NCI-H748 treated with DMSO at 0.1 percent for 48 hours (cell line): Measurements from ENCODE around the gene WDR27.
"Not testable (repeated sequence)": the region's sequence is repeated elsewhere in the genome, so short reads cannot be mapped to it uniquely, and the experiment has no call there.

Experiments used
- DNase-seq: peaks from one replicate; lab custom pipeline; 2025; lab: John Stamatoyannopoulos, UW

Gene WDR27

DNA sequence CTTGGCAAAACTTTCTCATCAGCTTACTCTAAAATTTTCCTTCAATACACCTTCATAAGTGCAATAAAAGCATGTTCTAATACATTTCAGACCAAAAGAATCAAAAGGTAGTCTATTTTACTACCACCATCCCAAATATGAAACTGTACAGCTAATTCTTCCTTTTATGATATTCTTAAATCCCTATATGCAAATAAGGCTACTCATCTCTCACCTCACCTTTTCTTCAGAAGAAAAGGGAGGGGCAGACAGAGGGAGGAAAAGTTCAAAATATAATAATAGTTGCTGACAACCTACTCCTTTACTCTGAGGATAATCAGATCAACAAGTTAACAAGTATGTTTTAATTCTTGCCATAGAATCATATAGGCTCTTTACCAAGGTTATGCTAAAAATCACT lies 7.5 kb upstream of the WDR27 start:
- DNase-seq: no peak

- no peak for DNase-seq
Observed at GRCh38 chr6:169707772-169708171, 5.9 kb upstream of the WDR27 start.

- no peak for DNase-seq
Observed at GRCh38 chr6:169702840-169703246, 1.0 kb upstream of the WDR27 start.

DNA sequence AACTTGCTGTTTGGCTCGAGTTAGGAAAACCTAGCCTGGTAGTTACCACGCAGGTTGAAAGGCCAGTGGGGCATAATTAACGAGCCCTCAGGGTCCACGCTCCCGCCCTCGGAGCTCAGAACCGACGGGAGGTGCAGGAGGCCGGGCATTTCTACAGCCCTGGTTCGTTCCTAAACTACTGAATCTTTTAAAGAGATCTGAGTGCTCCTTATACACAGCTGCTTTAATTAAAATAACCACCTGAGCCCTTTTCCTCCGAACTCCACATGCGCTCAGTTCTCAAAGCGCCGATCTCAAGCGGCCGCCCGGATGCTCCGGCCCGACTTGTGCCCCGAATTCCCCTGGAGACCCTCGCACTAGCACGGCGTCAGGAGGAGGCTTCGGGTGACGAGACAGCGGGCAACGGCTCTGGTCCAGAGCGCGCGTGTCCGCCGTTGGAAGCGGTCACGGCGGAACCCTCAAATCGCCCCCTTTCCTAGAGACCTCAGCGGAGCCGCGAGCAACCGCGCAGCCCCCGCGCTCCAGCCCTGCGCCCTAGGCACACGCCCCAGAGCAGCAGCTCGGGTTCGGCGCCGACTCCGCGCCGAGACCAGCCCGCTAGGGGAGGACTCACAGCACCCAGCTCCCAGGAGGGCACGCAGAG lies 397 bp downstream of the WDR27 start:
- no peak for DNase-seq

- no peak for DNase-seq
Observed at GRCh38 chr6:169700296-169700695, 1.5 kb downstream of the WDR27 start.

- DNase-seq: not testable (repeated sequence)
Observed at GRCh38 chr6:169697115-169697514, 4.7 kb downstream of the WDR27 start.

DNA sequence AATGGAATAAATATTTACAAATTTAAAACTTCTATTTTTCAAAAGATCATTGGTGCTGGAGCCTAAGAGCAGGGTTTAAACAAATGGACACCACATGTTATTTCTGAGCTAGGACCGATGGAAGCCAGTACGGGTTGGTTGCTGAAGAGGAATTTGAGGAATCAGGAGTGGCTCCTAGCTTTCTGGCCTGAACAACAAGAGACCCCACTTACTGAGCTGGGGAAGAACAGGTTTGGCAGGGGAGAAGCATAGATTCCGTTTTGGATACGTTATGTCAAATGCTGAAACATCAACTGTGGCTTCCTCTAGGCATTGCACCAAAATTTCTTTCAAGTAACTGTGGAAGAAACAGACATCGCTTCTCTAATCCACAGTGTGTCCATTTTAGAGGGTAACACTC lies 6.7 kb downstream of the WDR27 start:
- DNase-seq: no peak

GRCh38 chr6:169692516-169692915 lies 9.3 kb downstream of the WDR27 start:
- DNase-seq: no peak

DNA sequence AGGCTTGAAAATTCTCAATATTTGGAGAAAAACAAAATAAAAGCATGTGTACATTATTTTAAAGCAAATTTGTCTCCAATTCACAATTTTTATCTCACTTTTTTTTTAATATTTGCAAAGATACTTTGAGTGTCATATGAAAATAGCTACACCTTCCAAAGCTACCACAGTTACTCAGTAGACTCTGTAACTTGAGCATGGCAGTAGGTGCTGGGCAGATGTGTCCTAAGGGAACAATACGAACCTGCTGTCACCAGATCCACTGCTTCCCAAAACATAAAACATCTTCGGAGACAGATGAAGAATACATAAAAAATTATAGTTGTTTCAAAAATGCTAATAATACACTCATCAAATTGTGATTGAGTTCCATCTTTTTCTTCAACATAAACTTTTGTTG lies 10.6 kb downstream of the WDR27 start:
- no peak for DNase-seq

GRCh38 chr6:169689287-169689686 lies 12.5 kb downstream of the WDR27 start:
- no peak for DNase-seq

DNA sequence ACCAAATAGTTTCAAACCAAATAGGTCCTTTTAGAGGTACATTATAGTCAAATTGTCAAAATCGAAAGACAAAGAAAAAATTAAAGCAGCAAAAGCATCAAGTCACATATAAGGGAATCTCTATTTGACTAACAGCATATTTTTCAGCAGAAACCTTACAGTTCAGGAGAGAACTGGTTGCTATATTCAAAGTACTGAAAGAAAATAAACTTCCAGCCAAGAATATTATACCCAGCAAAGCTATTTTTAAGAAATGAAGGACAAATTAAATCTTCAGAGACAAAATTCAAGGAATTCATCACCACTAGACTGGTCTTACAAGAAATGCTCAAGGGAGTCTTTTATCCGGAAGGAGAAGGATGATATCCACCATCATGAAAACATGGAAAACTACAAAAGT lies 16.0 kb downstream of the WDR27 start:
- DNase-seq: no peak

- no peak for DNase-seq
Observed at GRCh38 chr6:169684056-169684455, 17.8 kb downstream of the WDR27 start.

DNA sequence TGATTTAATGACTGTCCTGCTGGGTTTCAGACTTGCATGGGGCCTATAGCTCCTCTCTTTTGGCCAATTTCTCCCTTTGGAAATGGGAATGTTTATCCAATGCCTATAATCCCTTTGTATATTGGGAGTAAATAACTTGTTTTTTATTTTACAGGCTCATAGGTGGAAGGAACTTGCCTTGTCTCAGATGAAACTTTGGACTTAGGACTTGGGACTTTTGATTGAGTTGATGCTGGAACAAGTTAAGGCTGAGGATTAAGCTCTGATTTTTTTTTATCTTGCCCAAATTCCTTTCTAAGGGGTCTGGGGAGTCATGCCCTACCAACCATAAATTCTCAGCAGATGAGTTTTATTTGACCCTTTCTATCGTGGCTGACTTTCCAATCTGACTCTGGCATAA lies 23.5 kb downstream of the WDR27 start:
- no peak for DNase-seq

DNA sequence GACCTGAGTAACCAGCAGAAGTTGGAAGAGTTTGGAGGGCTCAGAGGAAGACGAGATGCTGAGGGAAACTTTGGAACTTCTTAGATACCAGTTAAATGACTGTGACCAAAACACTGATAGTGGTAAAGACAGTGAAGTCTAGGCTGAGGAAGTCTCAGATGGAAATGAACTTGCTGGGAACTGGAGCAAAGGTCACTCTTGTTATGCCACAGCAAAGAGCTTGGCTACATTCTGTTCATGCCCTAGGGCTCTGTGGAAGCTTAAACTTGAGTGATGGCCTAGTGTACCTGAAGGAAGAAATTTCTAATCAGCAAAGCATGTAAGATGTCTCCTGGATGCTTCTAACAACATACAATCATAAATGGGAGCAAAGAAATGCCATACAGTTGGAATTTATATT lies 24.7 kb downstream of the WDR27 start:
- DNase-seq: no peak

GRCh38 chr6:169675011-169675410 lies 26.8 kb downstream of the WDR27 start:
- DNase-seq: no peak

DNA sequence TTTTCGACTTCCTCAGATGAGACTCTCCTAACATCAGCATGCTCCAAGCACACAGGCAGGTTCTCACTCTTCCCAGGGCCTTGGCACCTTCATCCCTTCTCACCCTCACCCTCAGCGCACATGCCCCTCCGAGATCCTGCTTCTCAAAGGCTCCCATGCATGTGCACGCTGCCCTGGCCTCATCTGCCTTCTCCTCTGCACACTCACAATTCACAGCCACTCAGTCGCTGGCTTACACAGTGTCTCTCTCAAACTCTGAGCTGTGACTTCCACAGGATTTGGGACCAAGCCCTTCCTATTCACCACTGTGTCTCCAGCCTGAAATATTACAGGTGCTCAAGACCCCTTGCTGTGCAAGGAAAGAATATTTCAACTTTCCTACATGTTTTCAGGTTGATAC lies 30.3 kb downstream of the WDR27 start:
- no peak for DNase-seq

DNA sequence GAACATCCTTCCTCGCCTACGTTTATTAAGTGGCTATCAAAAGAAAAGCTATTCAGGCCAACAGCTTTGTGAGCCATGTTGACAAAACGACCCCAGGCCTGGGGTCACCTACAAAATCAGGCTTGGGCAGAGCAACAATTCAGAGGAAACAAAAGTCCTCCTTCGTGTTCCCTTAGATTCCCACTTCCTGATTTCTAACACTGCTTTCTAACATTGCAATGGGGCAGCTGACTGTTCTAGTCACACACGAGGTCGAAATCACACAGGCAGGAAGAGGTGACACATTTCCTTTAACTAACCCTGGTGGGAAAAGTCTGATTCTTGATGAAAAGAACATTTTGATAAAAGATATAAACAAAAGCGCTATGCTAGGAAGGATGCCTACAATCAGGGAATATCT lies 31.9 kb downstream of the WDR27 start:
- no peak for DNase-seq

- DNase-seq: no peak
Observed at GRCh38 chr6:169669147-169669546, 32.7 kb downstream of the WDR27 start.

DNA sequence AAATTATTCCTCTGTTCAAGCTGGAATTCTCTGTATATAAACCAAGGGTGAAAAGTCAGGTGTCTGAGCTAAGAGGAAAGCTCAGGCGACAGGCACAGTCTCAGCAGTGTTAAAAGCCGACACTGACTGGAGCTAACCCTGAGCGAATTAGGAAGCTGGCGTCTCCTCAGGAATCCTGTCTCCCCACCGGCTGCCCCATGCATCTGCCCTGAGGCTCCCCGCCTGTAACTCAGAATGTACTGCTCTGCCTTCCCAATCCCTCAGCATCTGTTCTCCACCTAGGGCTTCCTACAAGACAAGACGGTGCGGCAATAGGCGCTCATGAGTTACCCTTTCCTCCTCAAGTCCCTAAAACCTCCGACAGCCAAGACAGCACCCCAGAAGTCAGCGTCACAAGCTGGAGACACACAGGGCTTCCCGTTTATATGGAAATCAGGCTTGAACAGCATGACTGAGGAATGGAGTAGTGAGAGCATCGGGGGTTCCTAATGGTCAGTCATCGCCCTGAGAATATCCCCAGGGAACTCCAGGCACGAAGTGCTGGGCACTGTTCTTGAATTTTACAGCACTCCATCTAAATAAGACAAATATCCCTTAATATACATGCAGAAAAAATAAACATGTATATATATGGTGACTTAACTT lies 33.5 kb downstream of the WDR27 start:
- no peak for DNase-seq

DNA sequence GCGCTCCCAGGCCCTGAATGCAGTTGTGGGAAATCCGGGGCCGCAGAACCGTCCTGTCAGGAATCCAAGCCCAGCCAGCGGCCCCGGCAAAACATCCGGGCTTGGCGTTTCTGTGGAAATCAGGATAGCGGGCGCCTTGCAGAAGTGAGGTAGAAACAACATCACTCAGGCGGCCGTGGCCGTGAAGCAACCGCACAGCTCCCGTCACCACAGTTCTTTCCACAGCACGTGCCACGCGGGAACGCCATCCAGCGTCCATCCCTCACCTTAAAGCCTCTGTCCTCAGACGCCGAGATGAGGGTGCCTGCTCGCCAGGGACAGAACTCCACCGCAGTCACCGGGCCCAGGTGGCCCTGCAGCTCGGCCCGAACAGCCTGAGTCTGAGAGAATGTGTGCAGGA lies 34.1 kb downstream of the WDR27 start:
- no peak for DNase-seq

GRCh38 chr6:169666441-169666840 lies 35.4 kb downstream of the WDR27 start:
- DNase-seq: no peak

- DNase-seq: no peak
Observed at GRCh38 chr6:169665289-169665688, 36.5 kb downstream of the WDR27 start.

GRCh38 chr6:169664227-169664626 lies 37.6 kb downstream of the WDR27 start:
- DNase-seq: no peak

DNA sequence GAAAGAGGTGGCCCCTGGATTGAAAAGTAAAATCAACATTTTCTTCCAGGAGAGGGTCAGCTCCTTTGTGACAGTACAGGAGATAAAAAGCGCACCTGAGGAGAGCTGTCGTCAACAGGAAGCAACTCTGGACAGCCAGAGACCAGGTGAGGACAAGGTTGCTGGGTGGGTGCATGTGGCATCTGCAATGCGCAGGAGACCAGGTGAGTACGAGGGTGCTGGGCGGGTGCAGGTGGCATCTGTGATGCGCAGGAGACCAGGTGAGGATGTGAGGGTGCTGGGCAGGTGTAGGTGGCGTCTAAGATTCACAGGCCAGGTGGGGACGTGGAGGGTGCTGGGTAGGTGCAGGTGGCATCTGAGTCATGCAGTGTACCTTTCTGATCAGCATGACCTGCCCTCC lies 38.4 kb downstream of the WDR27 start:
- no peak for DNase-seq
